Inferior parietal cortex (tissue), 1 donor: Measurements from ENCODE around the gene RERE.

Source experiments
- DNase-seq: peaks from one replicate; pipeline ENCODE4 v3.0.0-alpha.2; 2016; ENCODE audit errors: extremely low spot score

The RERE gene

DNA sequence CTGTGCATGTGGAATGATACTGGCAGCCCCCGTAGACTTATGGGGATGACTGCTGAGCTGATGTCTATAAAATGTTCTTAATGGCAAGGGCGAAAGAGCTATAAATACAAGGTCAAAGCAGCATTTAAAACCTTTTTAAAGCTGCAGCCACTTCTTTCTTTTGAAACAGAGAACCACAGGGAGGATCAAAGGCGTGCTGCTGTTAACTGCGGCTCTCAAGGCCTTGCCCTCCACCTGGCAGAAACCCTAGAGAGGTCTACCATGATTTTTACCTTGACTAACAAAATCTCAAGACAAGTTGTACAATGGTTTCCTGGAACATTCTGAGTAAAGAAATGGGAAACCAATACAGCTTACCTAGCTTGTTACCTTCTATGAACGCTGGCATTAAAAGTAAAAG, 409.8 kb downstream of the RERE start:
- no peak for DNase-seq

DNA sequence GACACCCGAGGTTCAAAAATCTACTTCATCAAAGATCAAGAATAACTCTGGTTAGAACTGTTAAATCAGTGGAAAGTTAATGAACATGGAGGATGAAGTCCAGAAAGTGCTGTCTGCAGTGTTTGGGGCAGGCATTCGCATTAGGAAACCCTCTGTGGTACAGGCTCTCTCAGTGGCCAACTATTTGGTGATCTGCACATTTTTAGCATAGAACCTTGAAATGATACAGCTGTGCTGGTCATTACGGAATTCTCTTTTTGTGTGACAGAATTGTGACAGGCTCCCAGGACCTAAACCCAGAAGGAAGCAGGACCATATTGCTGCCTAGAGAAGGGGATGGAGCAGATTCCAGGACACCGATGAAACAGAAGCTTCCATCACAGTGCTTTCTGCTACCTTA, 410.5 kb downstream of the RERE start:
- DNase-seq: no peak

DNA sequence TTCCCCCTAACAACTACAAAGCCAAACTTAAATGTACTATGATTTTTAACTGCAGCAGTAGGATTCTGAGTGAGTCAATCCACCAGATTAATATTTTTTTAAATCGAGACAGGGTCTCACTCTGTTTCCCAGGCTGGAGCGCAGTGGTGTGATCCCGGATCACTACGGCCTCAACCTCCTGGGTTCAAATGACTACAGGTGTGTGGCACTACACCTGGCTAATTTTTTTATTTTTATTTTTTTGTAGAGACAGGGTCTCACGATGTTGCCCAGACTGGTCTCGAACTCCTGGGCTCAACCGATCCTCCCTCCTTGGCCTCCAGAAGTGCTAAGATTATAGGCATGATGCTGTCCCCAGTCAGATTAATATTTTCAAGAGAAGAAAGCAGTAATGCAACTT, 411.4 kb downstream of the RERE start:
- DNase-seq: no peak

DNA sequence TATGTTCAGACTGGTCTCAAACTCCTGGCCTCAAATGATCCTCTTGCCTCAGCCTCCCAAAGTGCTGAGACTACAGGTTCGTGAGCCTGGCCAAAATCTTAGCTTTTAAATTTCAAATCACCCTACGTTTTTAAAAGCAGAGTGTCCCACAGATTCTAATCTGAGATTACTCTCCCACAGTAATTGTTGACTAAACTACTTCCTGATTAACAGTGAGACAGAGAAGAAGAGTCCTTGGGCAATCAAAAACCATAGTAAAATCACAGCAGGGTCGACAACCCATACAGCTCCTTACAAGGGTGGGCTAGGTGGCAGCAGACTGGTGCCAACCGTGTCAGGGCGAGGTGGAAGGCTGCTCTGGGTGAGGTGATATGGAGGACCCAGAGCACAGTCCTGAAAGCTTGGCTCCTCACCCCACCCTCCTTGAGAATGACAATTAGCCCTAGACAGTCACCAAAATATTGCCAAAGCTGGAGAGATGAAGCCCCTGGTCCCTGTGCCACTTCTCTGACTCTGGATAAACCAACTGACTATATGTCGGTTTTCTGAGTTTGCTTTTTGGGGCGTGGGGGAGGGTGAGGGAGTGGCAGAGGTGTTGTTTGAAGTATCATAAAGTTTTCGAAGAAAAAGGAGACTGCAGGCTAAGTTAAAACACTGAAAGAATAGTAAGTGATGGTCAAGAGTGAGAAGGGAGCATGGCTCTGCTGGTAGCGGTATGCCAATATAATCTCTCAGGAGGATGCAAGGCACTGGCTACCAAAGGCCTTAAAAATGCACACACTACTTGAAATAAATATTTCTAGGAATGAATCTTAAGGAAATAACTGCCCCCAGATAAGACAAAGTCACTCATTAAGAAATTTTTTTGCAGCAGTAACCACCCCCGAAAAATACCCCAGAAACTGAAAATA, 412.7 kb downstream of the RERE start:
- no peak for DNase-seq

DNA sequence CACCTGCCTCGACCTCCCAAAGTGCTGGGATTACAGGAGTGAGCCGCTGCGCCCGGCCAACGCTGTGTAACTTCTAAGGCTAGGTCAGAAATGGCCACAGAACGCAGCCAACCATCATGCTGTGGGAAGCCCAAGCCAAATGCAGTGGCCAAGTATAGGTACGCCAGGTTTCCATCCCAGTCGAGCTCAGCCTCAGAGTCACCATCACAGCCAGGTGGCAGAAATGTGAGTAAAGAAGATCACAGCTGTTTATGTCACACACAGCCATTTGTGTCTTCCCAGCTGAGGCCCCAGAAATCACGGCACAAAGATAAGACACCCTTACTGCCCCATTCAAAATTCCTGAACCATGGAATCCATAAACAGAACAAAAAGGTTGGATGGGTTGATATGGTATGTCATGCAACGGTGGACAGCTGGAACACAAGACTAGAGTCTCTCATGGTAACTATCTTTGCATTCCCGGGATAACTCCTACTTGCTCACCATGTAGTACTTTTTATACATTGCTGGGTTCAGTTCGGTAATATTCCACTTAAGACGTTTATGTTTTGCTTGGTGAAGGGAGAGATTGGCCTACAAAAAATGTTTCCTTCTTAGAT, 415.2 kb downstream of the RERE start:
- DNase-seq: no peak

DNA sequence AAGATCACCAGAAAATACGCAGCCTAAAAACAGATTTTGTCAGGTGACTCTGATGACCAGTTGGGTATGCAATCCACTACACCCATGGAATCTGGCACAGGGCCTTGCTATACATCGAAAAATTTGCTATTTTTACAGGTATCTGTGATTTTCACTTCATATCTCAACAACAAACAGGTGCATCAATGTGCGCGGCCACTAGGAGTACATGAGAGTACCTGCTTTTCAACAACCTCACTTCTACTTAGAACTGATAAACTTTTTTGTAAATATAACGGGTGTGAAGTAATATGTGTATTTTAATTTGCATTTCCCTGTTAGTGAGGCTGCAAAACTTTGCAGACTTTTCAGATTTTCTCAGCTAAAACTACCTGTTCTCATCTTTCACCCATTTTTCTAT, 418.8 kb downstream of the RERE start:
- DNase-seq: no peak

DNA sequence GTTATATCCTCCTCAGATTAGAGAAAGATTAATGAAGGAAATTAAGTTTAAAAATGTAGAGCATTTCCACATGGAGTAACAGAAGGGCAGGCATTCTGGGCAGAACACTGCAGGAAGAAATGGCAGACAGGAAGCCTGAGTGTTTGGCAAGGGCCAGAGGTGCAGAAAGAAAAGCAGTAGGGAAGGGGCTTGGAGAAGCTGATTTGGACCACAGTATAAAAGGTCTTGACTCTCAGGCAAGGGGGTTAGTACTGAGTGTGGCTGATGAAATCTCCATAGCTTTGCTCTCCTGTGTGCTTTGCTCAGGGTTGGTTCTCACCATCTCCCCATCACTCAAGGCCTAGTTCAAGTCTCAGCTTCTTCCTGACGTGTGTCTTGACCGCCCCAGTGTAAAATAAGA, 419.4 kb downstream of the RERE start:
- DNase-seq: no peak

DNA sequence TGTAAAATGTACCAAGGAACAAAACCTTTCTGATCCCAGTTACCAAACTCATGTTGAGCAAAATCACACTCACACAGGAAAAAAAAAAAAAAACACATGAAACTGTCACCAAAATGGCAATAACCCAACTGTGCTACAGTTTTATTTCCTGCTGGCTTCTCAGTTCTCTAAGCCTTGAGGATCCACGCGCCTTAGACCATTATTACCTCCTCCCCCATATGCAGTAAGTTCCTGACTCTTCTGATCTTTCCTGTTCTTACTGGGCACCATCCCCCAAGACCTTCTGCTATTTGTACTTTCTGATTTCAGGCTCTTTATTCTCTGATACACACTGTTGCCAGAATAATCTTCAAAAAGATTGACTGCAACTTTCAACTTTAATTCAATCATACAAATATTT, 419.9 kb downstream of the RERE start:
- DNase-seq: no peak

DNA sequence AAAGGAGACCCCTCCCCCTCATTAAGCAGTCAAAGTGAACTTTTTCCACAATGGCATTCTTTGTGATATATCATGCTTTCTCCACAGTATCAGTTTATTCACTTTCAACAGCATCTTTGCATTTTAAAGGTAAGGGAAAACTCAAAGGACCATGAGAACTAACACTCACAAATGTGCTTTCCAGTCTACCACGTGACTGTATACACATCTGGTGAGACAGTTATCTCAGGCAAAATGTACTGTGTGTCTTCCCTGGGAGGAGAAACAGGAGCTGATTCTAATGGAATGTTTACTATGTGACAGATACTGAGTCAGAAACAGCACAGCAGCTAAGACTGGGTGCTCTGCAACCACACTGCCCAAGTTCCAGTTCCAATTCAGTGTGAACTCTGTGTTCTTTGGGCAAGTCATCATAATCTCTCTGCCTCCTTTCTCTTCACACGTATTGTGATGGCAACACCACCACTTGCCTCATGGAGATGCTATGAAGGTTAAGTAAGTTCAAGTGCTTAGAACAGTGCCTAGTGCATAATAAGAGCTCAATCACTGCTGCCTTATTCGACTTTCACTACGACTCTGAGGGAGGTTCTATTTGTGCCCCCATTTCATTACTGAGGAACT, 420.5 kb downstream of the RERE start:
- DNase-seq: no peak

DNA sequence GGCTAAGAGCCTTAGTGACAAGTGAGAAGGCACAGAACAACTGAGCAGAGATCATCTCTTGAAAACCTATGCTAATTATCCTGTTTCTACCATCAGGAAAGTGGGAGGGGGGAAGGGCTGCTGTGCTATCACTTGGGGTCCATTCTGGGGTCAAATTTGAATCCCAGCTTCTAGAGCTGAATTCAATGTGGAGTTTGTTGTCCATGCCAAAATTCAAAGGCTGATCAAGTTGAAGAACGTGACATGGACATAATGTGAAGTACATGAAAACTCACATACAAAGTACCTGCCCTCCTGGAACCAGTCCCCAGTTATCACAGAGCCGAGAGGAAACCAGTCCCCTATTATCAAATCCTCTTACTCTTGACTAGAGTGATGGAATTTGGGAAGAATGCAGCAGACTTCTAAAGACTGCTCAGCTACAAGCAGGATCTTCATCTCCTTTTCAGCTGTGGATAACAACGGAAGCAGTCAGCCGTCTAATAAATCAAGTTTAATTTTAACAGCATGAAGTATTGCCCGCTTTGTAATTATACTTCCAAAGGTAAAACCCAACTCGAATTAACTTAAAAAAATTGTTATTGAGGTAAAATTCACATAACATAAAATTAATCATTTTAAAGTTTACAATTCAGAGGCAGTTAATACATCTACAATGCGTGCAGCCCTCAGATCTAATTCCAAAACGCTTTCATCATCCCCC, 421.2 kb downstream of the RERE start:
- DNase-seq: no peak

DNA sequence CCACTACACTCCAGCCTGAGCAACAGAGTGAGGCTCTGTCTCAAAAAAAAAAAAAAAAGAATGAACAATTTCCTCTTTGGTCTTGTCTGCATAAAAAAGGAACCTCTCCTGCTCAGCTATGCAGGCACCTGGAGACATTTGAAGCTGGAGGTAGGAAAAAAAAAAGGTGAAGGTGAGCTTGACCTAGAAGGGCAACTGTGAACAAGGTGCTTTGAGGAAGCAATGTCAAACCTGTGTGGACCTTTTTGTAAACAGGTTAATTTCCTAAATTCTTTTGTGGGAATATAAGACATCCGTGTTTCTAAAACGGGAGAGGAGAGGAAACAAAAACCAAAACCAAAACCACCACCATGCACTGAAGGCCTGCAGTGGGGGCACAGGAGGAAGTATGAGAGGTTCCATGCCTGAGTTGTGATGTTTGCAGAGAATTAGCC, 422.0 kb downstream of the RERE start:
- DNase-seq: no peak

DNA sequence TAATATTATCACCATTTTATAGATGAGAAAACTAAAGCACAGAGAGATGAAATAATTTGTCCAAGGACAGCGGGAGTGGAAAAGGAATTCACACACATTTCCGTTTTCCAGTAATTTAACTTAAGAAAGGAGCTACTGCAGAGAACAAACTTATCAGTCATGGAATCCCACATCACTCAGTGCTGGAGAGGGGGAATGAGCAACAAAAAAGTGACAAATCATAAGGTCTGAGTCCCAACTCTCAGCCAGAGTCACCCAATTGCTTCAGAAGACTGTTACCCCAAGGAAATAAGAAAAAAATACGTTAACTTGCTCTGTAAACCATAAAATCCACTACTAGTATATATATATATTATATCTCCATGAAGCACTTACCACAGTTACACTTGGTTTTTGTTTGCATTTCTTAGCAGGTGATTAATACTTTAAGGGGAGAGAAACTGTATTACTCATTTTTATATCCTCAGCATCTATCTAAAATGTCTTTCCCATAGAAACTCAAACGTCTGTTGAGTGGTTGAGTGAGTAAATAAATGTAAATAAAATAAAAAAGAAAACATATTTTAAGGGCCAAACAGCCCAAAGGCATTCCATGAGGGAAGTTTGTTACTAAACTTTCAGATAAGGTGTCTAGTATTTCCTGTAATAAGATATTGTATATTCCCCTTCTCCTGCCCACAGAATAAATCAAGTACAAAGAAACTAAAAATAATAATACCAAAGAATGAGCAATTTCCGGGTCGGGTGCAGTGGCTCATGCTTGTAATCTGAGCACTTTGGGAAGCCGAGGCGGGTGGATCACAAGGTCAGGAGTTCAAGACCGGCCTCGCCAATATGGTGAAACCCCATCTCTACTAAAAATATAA, 422.8 kb downstream of the RERE start:
- DNase-seq: no peak

DNA sequence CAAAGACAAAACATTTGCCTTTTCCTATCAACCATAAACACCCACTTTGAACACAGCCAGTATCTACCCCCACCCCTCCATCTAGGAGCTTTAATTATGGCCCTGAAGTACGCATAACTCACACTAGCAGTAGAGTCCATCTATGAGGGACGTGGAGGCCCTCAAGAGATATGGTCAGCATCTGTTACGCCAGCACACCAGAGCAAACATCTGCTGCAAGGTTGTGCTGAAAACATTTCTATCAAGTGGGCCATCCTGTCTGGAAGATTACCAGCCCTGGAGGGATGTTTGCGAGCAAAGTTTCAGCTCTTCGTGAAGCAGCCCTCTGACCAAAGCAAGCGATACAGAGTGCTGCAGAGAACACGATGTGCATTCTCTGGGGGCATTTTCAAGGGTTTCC, 424.9 kb downstream of the RERE start:
- DNase-seq: no peak

DNA sequence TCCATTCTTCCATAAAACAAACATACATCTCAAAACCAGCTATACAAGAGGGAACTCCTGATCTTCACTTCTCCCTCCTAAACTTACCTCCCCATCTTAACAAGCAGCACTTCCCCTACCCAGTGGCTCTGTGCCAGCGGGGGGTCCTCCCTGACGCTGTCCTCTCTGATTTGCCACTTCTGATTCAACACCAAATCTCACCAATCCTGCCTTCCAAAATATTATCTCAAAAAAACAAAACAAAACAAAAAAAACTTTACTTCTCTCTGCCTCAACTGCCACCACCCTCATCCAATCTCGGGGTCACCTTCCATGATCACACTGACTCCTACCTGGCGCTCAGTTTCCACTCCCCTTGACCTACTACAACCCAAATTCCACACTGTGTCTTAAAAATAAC, 426.7 kb downstream of the RERE start:
- DNase-seq: no peak

DNA sequence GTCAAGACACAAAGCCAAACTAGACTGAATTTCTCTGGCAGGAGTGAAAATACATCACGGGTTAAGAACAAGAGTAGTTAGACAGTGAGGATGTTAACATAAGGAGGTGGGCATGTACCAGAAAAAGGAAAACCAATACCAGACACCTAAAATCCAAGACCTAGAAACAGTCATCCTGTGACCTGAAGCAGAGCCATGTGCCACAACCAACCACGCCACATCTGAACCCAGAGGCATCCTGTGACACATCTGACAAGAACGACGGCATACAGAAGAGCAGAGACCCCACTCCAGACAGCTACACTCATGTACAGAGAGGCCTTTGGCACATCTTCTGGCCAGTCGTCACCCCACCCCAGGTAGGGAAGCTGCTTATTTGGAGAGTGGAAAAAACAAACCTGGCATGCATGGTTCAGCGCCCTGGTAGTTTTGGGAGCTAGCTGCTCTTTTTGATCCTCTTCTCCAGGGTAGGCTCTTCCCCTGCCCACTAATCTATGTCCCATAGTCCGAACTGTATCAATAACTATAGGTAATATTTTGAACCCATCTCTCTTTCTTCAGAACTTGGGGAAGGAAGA, 427.4 kb downstream of the RERE start:
- no peak for DNase-seq

DNA sequence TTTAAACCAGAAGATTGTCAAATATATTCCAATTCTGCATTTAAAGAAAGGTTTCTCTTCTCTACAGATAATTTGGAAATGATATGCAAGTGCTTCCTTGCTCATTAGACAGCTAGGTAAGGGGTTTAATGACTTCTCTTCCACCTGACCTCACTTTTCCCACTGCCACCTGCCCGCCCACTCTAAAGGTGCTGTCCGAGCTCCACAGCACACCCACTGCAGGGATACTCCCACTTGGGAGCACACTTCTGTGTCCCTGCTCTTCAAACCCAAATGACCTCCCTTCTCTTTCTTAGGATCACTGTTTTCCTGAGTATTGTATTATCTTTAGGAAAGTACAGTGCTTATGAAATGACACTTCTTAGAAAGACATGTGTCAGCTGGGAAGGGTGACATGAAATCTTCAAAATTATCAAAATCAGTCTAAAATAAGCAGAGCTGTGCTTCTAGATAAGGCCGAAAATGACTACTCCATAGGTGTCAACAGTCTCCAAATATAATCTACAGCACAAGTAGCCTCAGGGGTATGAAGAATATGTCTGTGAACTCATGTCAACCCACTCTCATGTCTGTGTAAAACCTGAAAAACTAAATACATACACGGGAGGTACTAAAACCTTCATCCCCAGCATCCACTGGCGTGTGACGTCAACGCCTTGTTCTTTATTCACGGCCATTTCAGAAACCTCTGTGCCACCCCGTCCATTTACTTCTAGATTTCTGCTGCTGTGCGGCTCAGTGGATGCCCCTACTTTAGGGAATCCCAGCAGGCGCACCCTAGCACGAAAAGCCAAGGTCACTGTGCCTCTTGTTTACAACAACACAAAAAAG, 428.5 kb downstream of the RERE start:
- no peak for DNase-seq

DNA sequence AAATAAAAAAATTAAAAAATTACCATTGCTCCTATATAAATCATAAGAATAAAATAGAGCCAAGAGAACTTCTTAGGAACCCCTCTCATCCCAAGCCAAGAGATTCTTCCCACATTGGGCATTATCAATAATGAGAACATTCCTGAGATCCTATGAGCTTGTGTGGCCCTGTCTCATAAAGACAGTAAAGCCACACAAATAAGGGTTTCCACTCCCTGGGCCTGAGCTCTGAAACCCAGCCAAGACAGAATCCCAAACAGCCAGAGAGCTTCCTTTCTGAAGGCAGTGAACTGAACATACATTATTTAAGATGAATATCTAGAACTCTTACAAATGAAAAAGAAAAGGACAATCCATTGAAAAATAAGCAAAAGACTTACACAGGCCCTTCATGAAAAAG, 431.2 kb downstream of the RERE start:
- no peak for DNase-seq

DNA sequence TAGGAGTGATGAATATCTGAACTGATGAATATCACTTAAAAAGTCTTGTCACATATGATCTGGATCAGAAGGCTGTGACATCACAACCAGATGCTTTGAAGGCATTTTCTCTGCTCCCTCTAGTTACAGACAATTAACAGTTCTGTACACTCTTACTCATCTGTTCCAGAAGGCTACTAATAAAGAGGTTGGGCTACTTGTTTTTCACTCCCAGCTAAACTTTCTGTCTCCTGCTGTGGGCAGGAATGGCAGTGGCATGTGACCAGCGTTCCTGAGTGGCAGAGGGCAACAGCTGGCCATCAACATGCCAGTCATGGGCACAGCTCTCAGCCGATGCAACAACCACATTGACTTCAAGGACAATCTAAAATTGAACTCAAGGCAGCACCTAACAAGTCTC, 432.9 kb downstream of the RERE start:
- DNase-seq: no peak

DNA sequence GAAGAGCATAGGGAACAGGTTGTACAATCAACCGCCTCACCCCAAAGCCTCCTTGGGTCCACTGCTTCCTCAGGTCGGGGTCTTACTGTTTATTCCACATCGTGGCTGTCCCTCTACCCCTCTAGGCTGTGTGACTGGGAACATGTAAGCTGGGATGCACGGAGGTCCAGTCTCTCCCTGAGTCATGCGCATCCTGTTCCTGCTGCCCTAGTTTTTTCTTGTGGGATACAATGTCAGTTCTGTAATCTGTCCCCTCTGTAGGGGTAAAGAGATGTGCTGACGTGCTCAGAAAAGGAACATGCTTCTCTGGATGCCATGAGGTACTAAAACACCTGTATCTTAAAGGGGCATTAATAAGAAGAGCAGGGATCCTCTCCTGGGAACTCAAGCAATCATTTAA, 433.4 kb downstream of the RERE start:
- no peak for DNase-seq
